ENCODE data around the gene LRRC17. TPM values are rescaled to one million over a fixed set of nuclear protein-coding genes. Genes with fewer than 3 reads are reported as not detected.

LRRC17 gene
- polyA plus RNA-seq, 3 donors: 0.04 TPM; not detected in 2

GRCh38 chr7:102895602-102896001 lies 17.2 kb upstream of the LRRC17 start:
- no peaks in the 10 kb centered on the region for H3K9me3 ChIP-seq (replicated peaks in 1 of 2; ENCODE audit: control insufficient read depth in 1 of 2, insufficient read depth in 1 of 2, low read length in 2 of 2)
- H3K27me3 ChIP-seq (ENCODE audit: control insufficient read depth in 2 of 2, insufficient read depth in 2 of 2, low read length in 2 of 2): no peaks in the 10 kb centered on the region
- no peaks in the 10 kb centered on the region for H3K79me2 ChIP-seq (ENCODE audit: insufficient read depth, low read length)
- no peak overlapping the region for H3K4me3 ChIP-seq (replicated peaks in 1 of 3; ENCODE audit: low read depth in 2 of 3, low read length in 3 of 3)
- H3K4me2 ChIP-seq (replicated peaks; ENCODE audit: extremely low read depth, low read length, poor library complexity, severe bottlenecking): no peak overlapping the region
- intact Hi-C loops (cut with micrococcal nuclease): no loop called here
- Mint-ChIP-seq H3K27ac (peak overlapping the region in 1 of 7 donors; percentile 25), H3K4me3 (no peak overlapping the region), H3K9me3 (peaks cover 0 to 2% (median 0%) of the 10 kb centered on the region in 7 donors), H3K4me1 (peaks cover 78% of the 10 kb centered on the region), H3K27me3 (ENCODE audit: low read depth in 3 of 3) (peaks cover 0 to 2% (median 0%) of the 10 kb centered on the region in 3 donors), H3K36me3 (no peaks in the 10 kb centered on the region)
- H3K4me1 ChIP-seq (ENCODE audit: control insufficient read depth in 1 of 2, insufficient read depth in 2 of 2, low read length in 2 of 2): peaks cover 47 to 60% of the 10 kb centered on the region in 2 donors
- TF ChIP-seq CTCF (IDR thresholded peaks at IDR 0.05): no peak
- H4K20me1 ChIP-seq (ENCODE audit: insufficient read depth, low read length): no peaks in the 10 kb centered on the region
- no peak for DNase-seq
- no peak overlapping the region for H3K9ac ChIP-seq (ENCODE audit: insufficient read depth, low read length, poor library complexity, severe bottlenecking)
- no peaks in the 10 kb centered on the region for H3K36me3 ChIP-seq (replicated peaks in 1 of 2; ENCODE audit: control insufficient read depth in 1 of 2, insufficient read depth in 2 of 2, low read length in 2 of 2)
- no peak overlapping the region for H2AFZ ChIP-seq (ENCODE audit: insufficient read depth, low read depth, low read length, poor library complexity, severe bottlenecking)
- WGBS (ENCODE audit: insufficient coverage): 0% methylated on average over 1 of the region's 3 CpGs
- no peak overlapping the region for H3K27ac ChIP-seq (ENCODE audit: low read depth in 1 of 2, low read length in 2 of 2)

- DNase-seq: no peak
- Histone ChIP-seq H3K27me3 (ENCODE audit: control insufficient read depth in 2 of 2, insufficient read depth in 2 of 2, low read length in 2 of 2) (no peaks in the 10 kb centered on the region), H4K20me1 (ENCODE audit: insufficient read depth, low read length) (no peaks in the 10 kb centered on the region), H3K27ac (ENCODE audit: low read depth in 1 of 2, low read length in 2 of 2) (no peak overlapping the region), H3K36me3 (replicated peaks in 1 of 2; ENCODE audit: control insufficient read depth in 1 of 2, insufficient read depth in 2 of 2, low read length in 2 of 2) (no peaks in the 10 kb centered on the region), H3K4me1 (ENCODE audit: control insufficient read depth in 1 of 2, insufficient read depth in 2 of 2, low read length in 2 of 2) (peaks cover 37 to 50% of the 10 kb centered on the region in 2 donors), H3K9me3 (replicated peaks in 1 of 2; ENCODE audit: control insufficient read depth in 1 of 2, insufficient read depth in 1 of 2, low read length in 2 of 2) (no peaks in the 10 kb centered on the region), H3K79me2 (ENCODE audit: insufficient read depth, low read length) (no peaks in the 10 kb centered on the region), H3K4me2 (replicated peaks; ENCODE audit: extremely low read depth, low read length, poor library complexity, severe bottlenecking) (no peak overlapping the region), H2AFZ (ENCODE audit: insufficient read depth, low read depth, low read length, poor library complexity, severe bottlenecking) (no peak overlapping the region), H3K4me3 (replicated peaks in 1 of 3; ENCODE audit: low read depth in 2 of 3, low read length in 3 of 3) (no peak overlapping the region), H3K9ac (ENCODE audit: insufficient read depth, low read length, poor library complexity, severe bottlenecking) (no peak overlapping the region)
- peaks cover 0 to 2% (median 0%) of the 10 kb centered on the region in 3 donors for H3K27me3 Mint-ChIP-seq (ENCODE audit: low read depth in 3 of 3)
- peaks cover 71% of the 10 kb centered on the region for H3K4me1 Mint-ChIP-seq
- peaks cover 0 to 2% (median 0%) of the 10 kb centered on the region in 7 donors for H3K9me3 Mint-ChIP-seq
- intact Hi-C loops (cut with micrococcal nuclease): no loop called here
- no peak overlapping the region for H3K4me3 Mint-ChIP-seq
- H3K27ac Mint-ChIP-seq: no peak overlapping the region
- TF ChIP-seq CTCF (IDR thresholded peaks at IDR 0.05): no peak
- no peaks in the 10 kb centered on the region for H3K36me3 Mint-ChIP-seq
Measured at GRCh38 chr7:102896585-102896984, 16.2 kb upstream of the LRRC17 start.

Measured in CD14-positive monocyte (primary cell).